NCI-H2171 (cell line): ENCODE data around the gene LINGO3.
"Not testable (repeated sequence)": the region's sequence is repeated elsewhere in the genome, so short reads cannot be mapped to it uniquely, and the experiment has no call there.

Experiments
- DNase-seq: peaks from one replicate; lab custom pipeline; 2025; lab: John Stamatoyannopoulos, UW

The LINGO3 gene

GRCh38 chr19:2308114-2308556 lies at the start of gene LINGO3:
TSS of gene LINGO3 (minus strand) at chr19:2308154. CDS start at chr19:2291776, 16,378 bp downstream.
- DNase-seq = peak; percentile 44

- no peak for DNase-seq
Observed at GRCh38 chr19:2356036-2356646, 48.2 kb upstream of the LINGO3 start.

GRCh38 chr19:2355168-2356035 lies 47.4 kb upstream of the LINGO3 start:
- no peak for DNase-seq

GRCh38 chr19:2354670-2355069 lies 46.7 kb upstream of the LINGO3 start:
- DNase-seq = no peak

- no peak for DNase-seq
Observed at GRCh38 chr19:2353887-2354592, 46.1 kb upstream of the LINGO3 start.

- DNase-seq = no peak
Observed at GRCh38 chr19:2353159-2353886, 45.4 kb upstream of the LINGO3 start.

GRCh38 chr19:2352121-2352520 lies 44.2 kb upstream of the LINGO3 start:
- DNase-seq = no peak

GRCh38 chr19:2351591-2351990 lies 43.6 kb upstream of the LINGO3 start:
- DNase-seq = no peak

- no peak for DNase-seq
Observed at GRCh38 chr19:2350656-2351055, 42.7 kb upstream of the LINGO3 start.

- DNase-seq = not testable (repeated sequence)
Observed at GRCh38 chr19:2349818-2350217, 41.9 kb upstream of the LINGO3 start.

GRCh38 chr19:2345794-2346663 lies 38.1 kb upstream of the LINGO3 start:
- no peak for DNase-seq

- no peak for DNase-seq
Observed at GRCh38 chr19:2345076-2345475, 37.1 kb upstream of the LINGO3 start.

GRCh38 chr19:2344381-2344870 lies 36.5 kb upstream of the LINGO3 start:
- no peak for DNase-seq

- no peak for DNase-seq
Observed at GRCh38 chr19:2343289-2343982, 35.5 kb upstream of the LINGO3 start.

- DNase-seq = no peak
Observed at GRCh38 chr19:2342656-2343288, 34.8 kb upstream of the LINGO3 start.

- no peak for DNase-seq
Observed at GRCh38 chr19:2341982-2342381, 34.0 kb upstream of the LINGO3 start.

GRCh38 chr19:2341244-2341751 lies 33.3 kb upstream of the LINGO3 start:
- no peak for DNase-seq

- no peak for DNase-seq
Observed at GRCh38 chr19:2340496-2341243, 32.7 kb upstream of the LINGO3 start.
